HG03439 (cell line): ENCODE measurements around the gene HACL1.

ENCODE experiments used
- ATAC-seq: cut with Tn5 transposase; IDR thresholded peaks from one replicate; pipeline ENCODE4 v1.9.1; 2021; ENCODE audit warnings: mild to moderate bottlenecking, moderate library complexity; ENCODE audit not compliant: unreplicated experiment

The HACL1 gene

GRCh38 chr3:15531346-15531745 lies 70.0 kb downstream of the HACL1 start:
- no peak for ATAC-seq

GRCh38 chr3:15528854-15529537 lies 72.4 kb downstream of the HACL1 start:
- no peak for ATAC-seq

- no peak for ATAC-seq
Measured at GRCh38 chr3:15527031-15527459, 74.3 kb downstream of the HACL1 start.

- ATAC-seq = no peak
Measured at GRCh38 chr3:15525790-15526189, 75.6 kb downstream of the HACL1 start.

GRCh38 chr3:15523660-15524417 lies 77.5 kb downstream of the HACL1 start:
- no peak for ATAC-seq

- ATAC-seq = no peak
Measured at GRCh38 chr3:15522016-15522415, 79.4 kb downstream of the HACL1 start.

- no peak for ATAC-seq
Measured at GRCh38 chr3:15521573-15521965, 79.8 kb downstream of the HACL1 start, which contains the start of gene COLQ. COLQ (minus strand) TSS chr3:15521706; CDS start chr3:15521625, 81 bp downstream.

- ATAC-seq = no peak
Measured at GRCh38 chr3:15520804-15521572, 80.4 kb downstream of the HACL1 start.

- no peak for ATAC-seq
Measured at GRCh38 chr3:15520185-15520584, 81.2 kb downstream of the HACL1 start.

- ATAC-seq = no peak
Measured at GRCh38 chr3:15519096-15519495, 82.3 kb downstream of the HACL1 start.

GRCh38 chr3:15514663-15515340 lies 86.6 kb downstream of the HACL1 start:
- ATAC-seq = no peak

- ATAC-seq = no peak
Measured at GRCh38 chr3:15513810-15514662, 87.3 kb downstream of the HACL1 start.

GRCh38 chr3:15513116-15513515 lies 88.3 kb downstream of the HACL1 start:
- no peak for ATAC-seq

- ATAC-seq = no peak
Measured at GRCh38 chr3:15512166-15512565, 89.2 kb downstream of the HACL1 start.

- no peak for ATAC-seq
Measured at GRCh38 chr3:15511156-15511555, 90.2 kb downstream of the HACL1 start.
